Measurements from ENCODE around the gene GCK.

DNA sequence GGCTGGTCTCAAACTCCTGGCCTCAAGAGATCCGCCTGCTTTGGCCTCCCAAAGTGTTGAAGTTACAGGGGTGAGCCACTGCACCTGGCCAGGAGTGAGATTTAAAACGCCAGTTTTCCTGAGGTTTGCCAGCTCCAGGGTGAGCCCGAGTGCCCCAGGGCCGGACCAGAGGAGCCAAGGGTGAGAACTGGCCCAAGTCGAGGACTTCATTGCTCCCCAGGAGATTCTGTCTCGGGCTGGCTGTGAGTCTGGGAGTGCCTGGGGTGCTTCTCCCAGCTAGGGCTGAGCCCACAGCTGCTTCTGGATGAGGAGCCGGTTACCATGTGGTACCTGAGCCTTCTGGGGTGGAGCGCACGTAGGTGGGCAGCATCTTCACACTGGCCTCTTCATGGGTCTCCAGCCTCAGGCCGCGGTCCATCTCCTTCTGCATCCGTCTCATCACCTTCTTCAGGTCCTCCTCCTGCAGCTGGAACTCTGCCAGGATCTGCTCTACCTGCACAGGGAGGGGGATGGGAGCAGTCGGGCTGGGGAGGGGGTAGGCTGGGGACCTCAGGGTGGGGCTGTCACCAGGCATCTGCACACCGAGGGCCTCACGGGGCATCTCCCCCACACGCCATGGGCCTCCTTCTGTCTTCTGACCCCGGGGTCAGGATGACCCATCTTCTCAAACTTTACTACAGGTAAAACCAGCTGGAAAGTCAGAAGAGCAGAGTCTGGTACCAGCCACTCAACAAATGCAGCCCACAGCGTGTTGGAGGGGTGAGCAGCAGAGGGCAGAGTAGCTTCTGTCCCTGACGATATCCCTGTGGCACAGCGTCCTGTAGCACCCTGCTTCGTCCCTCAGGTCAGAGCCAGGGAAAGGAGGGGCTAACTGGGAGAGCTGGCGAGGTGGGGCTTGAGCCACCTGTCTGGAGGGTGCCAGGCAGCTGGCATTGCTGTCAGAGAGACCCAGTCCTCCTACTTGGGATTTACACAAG is 36.0 kb downstream of the GCK start:
- TF ChIP-seq CTCF (IDR thresholded peaks at IDR 0.05): no peak
- TF ChIP-seq POLR2A (IDR thresholded peaks at IDR 0.05): no peak
